ENCODE results near the gene ZNF584.

The ZNF584 gene

DNA sequence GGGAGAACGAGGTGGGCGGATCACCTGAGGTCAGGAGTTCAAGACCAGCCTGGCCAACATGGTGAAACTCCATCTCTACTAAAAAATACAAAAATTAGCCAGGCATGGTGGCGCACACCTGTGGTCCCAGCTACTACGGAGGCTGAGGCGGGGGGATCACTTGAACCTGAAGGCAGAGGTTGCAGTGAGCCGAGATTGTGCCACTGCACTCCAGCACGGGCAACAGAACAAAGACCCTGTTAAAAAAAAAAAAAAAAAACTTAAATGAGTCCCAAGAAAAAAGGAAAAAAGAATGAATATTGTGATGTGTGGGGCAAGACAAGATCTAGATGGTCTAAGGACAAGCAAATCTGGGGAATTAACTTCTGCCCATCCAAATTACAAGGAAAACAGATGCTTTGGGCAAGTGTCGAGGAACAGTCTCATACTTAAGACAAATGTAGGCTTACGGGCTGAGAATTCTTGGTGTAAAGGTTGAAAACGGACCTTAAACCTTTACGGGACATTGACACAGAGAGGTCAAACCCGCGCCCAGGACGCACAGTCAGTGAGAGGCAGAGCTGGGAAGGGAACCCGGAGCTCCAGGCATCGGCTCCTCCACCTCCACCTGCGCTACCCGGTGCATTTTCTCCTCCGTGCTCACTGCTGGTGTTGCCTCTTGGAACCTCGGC, 57.8 kb downstream of the ZNF584 start:
- Histone ChIP-seq H3K9ac (ENCODE audit: low read depth in 1 of 2, low read length in 2 of 2) (peak overlapping the region; percentile 49 to 50), H3K9me3 (ENCODE audit: control insufficient read depth in 2 of 2, low read length in 2 of 2) (no peaks in the 10 kb centered on the region), H3K27ac (ENCODE audit: low read depth in 2 of 2, low read length in 2 of 2) (no peak overlapping the region), H3K4me1 (ENCODE audit: control insufficient read depth in 2 of 2, insufficient read depth in 2 of 2, low read length in 2 of 2) (peaks cover 8 to 11% of the 10 kb centered on the region in 2 donors), H3K4me3 (ENCODE audit: low read length in 2 of 2) (peak overlapping the region; percentile 66 to 84), H3K27me3 (ENCODE audit: control insufficient read depth in 2 of 2, insufficient read depth in 2 of 2, low read length in 2 of 2) (no peaks in the 10 kb centered on the region), H3K36me3 (ENCODE audit: control insufficient read depth in 2 of 2, insufficient read depth in 2 of 2, low read length in 2 of 2) (peaks cover 7 to 9% of the 10 kb centered on the region in 2 donors)

DNA sequence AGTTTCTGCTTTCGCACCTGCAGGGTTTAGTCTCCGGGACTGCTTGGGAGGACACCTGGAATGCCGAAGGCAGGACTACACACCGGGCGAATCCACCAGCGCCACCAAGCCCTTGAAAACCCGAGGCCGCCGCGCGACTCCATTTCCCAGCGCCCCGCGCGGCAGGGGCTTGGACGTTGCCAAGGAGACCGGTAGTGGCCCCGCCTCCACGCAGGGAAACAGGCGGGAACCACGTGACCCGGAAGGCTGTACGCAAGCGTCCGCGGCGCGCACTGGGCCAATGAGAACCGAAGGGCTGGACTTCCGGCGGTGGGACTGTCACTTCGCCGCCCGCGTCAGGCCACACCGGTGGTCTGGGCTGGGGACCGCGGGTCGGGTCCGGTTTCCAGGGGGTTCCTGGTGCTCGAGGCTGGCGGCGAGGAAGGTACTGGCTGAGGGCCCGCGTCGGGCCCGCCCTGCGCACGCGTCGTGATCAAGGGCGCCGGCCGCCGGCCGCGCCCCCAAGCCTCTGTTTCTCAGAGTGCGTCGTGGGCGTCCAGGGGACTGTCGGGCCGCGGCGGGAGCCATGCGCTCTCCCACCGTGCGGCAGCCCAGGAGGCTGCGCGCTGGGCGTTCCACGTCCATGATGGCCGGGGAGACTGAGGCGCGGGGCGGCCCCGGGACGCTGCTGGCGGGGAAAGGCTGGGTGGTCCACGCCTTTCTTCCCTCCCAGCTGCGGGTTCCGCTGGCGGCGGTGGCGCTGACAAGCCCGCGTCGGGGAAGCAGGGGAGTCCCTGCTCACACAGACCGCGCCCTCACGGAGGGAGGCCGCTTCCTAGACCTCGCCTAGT, 58.5 kb downstream of the ZNF584 start, which contains the start of gene ZNF324:
TSS of gene ZNF324 (plus strand) at position 321 of the 830 bp plus-strand sequence. CDS start 2,106 bp downstream, outside the sequence.
- Histone ChIP-seq H3K9ac (ENCODE audit: low read depth in 1 of 2, low read length in 2 of 2) (peak within 1 kb of the TSS; percentile 80 to 89), H3K9me3 (ENCODE audit: control insufficient read depth in 2 of 2, low read length in 2 of 2) (no peaks in the 10 kb centered on the region), H3K4me1 (ENCODE audit: control insufficient read depth in 2 of 2, insufficient read depth in 2 of 2, low read length in 2 of 2) (peaks cover 8 to 11% of the 10 kb centered on the region in 2 donors), H3K27me3 (ENCODE audit: control insufficient read depth in 2 of 2, insufficient read depth in 2 of 2, low read length in 2 of 2) (no peaks in the 10 kb centered on the region), H3K36me3 (ENCODE audit: control insufficient read depth in 2 of 2, insufficient read depth in 2 of 2, low read length in 2 of 2) (peaks cover 10 to 11% of the 10 kb centered on the region in 2 donors), H3K27ac (ENCODE audit: low read depth in 2 of 2, low read length in 2 of 2) (peak within 1 kb of the TSS; percentile 47 to 70), H3K4me3 (ENCODE audit: low read length in 2 of 2) (peak within 1 kb of the TSS; percentile 66 to 84)
